ENCODE results near the gene RFXAP. TPM values are rescaled to one million over a fixed set of nuclear protein-coding genes. Genes with fewer than 3 reads are reported as not detected.

The RFXAP gene
- 1.1 and 2.1 TPM in 2 replicates for total RNA-seq

GRCh38 chr13:36818804-36819738 is at the start of gene RFXAP:
RFXAP (plus strand) TSS chr13:36819222; CDS start chr13:36819358, 136 bp downstream.

Other genes with a start within 250 kb of the RFXAP start
- gene SERTM1, start 145.2 kb upstream of the RFXAP start, total RNA-seq, result 0.18 and 0.47 TPM in 2 replicates
- 1.8 and 2.5 TPM in 2 replicates for gene SMAD9, start 101.0 kb downstream of the RFXAP start, total RNA-seq
- gene ALG5, start 180.1 kb downstream of the RFXAP start, total RNA-seq, result 36.6 and 39.8 TPM in 2 replicates
- 23.6 and 34.4 TPM in 2 replicates for gene EXOSC8, start 181.6 kb downstream of the RFXAP start, total RNA-seq
- 37.7 and 41.6 TPM in 2 replicates for gene SUPT20H, start 240.5 kb downstream of the RFXAP start, total RNA-seq

All from endothelial cell of coronary artery (primary cell).